BE2C (cell line): ENCODE measurements around the gene IDUA.

Source experiments
- DNase-seq: peaks from one replicate; pipeline ENCODE4 v3.0.0-alpha.2; 2020
- H3K27me3 ChIP-seq: fragments of 250-450 bp; sonication (Bioruptor Pico); 2 replicates; pipeline ENCODE4 v1.5.1; 2020; ENCODE audit warnings: mild to moderate bottlenecking
- H3K36me3 ChIP-seq: fragments of 250-450 bp; sonication (Bioruptor Pico); 2 replicates; pipeline ENCODE4 v1.5.1; 2020; ENCODE audit warnings: mild to moderate bottlenecking
- H3K4me1 ChIP-seq: fragments of 250-450 bp; sonication (Bioruptor Pico); 2 replicates; pipeline ENCODE4 v1.5.1; 2020
- H3K4me3 ChIP-seq: 2 replicates; pipeline ENCODE4 v1.5.1; 2011; ENCODE audit warnings: low read depth, low read length
- H3K9me3 ChIP-seq: fragments of 250-450 bp; sonication (Bioruptor Pico); 2 replicates; pipeline ENCODE4 v1.5.1; 2020
- TF ChIP-seq, protein P1 (sequence below): IDR thresholded peaks from 2 replicates; pipeline ENCODE4 v1.5.1; 2012; ENCODE audit warnings: mild to moderate bottlenecking, low read depth, low read length

Gene IDUA

DNA sequence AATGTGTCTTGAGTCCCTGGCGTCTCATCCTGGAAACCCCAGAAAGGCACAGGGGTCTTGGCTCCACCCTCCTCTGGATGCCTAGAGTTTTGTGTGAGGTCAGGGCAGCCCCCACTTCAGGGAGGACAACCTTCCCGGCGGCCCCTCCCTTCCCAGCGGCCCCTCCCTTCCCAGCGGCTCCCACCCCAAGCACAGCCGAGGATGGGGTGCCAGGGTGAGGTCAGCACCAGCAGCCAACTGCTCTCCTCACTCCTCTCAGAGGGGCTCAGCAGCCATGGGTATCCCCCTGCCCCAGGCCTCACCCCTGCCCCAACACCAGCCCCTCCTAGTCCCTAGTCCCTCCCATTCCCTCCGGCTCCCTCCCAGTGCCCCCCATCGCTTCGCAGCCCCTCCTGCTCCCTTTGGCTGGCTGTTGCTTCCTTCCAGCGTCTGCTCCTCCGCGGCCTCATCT lies 30.9 kb upstream of the IDUA start:
- H3K36me3 ChIP-seq: peaks cover 5% of the 10 kb centered on the region; the same call in 1 of the 2 replicates
- DNase-seq: no peak
- TF ChIP-seq, protein P1, sequence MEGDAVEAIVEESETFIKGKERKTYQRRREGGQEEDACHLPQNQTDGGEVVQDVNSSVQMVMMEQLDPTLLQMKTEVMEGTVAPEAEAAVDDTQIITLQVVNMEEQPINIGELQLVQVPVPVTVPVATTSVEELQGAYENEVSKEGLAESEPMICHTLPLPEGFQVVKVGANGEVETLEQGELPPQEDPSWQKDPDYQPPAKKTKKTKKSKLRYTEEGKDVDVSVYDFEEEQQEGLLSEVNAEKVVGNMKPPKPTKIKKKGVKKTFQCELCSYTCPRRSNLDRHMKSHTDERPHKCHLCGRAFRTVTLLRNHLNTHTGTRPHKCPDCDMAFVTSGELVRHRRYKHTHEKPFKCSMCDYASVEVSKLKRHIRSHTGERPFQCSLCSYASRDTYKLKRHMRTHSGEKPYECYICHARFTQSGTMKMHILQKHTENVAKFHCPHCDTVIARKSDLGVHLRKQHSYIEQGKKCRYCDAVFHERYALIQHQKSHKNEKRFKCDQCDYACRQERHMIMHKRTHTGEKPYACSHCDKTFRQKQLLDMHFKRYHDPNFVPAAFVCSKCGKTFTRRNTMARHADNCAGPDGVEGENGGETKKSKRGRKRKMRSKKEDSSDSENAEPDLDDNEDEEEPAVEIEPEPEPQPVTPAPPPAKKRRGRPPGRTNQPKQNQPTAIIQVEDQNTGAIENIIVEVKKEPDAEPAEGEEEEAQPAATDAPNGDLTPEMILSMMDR: no peak
- H3K4me1 ChIP-seq: no peaks in the 10 kb centered on the region
- H3K9me3 ChIP-seq: no peaks in the 10 kb centered on the region
- no peak overlapping the region for H3K4me3 ChIP-seq
- peaks cover 9% of the 10 kb centered on the region for H3K27me3 ChIP-seq

DNA sequence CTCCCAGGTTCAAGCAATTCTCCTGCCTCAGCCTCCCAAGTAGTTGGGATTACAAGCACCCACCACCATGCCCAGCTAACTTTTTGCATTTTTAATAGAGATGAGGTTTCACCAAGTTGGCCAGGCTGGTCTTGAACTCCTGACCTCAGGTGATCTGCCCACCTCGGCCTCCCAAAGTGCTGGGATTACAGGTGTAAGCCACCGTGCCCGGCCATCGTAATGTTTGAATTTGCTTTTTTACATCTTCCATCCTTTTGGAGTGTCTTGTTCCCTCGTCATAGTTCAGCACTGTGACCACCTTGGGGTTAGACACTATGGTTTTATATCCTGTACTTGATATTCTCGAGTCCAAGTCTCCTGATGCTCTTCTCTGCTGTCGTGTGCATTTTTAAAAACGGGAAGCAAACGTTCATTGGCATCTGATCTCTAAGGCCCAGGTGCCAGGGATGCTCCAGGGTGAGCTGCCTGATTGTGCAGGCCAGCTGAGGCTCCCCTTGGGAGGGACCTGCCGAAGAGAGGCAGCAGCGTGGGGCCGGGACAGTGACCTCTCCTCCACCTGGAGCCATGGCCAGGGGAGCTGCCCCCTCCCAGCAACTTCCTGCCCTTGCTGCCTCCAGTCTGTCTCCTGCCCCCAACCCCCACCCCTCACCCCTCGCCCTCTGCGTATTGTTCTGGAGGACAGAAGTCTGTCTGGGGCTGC lies 30.2 kb upstream of the IDUA start:
- peaks cover 5% of the 10 kb centered on the region; the same call in 1 of the 2 replicates for H3K36me3 ChIP-seq

DNA sequence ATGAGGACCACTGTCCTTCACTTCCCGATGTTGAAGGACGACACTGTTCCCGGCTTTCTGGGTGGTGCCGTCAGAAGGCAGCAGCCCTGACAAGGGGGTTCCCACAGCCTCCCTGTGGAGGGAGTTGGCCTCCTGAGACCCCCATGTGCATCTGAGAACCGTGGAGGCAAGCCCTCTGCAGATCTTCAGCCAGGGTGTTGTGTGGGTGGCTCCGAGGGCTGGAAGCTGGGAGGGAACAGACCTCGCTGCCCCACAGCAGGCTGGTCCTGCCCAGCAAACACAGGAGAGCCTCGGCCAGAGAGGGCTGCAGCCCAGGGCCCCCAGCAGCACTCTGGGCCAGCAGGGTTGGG lies 29.6 kb upstream of the IDUA start:
- Histone ChIP-seq H3K4me1 (no peaks in the 10 kb centered on the region), H3K36me3 (peaks cover 5% of the 10 kb centered on the region; the same call in 1 of the 2 replicates), H3K9me3 (no peaks in the 10 kb centered on the region), H3K27me3 (peaks cover 22% of the 10 kb centered on the region), H3K4me3 (no peak overlapping the region)
- DNase-seq: no peak
- TF ChIP-seq, protein P1: no peak

More for the DNA sequence above, 30.2 kb upstream of the IDUA start:
- H3K27me3 ChIP-seq: peaks cover 16% of the 10 kb centered on the region
- H3K9me3 ChIP-seq: no peaks in the 10 kb centered on the region
- TF ChIP-seq, protein P1: no peak
- no peak overlapping the region for H3K4me3 ChIP-seq
- DNase-seq: no peak
- H3K4me1 ChIP-seq: no peaks in the 10 kb centered on the region

DNA sequence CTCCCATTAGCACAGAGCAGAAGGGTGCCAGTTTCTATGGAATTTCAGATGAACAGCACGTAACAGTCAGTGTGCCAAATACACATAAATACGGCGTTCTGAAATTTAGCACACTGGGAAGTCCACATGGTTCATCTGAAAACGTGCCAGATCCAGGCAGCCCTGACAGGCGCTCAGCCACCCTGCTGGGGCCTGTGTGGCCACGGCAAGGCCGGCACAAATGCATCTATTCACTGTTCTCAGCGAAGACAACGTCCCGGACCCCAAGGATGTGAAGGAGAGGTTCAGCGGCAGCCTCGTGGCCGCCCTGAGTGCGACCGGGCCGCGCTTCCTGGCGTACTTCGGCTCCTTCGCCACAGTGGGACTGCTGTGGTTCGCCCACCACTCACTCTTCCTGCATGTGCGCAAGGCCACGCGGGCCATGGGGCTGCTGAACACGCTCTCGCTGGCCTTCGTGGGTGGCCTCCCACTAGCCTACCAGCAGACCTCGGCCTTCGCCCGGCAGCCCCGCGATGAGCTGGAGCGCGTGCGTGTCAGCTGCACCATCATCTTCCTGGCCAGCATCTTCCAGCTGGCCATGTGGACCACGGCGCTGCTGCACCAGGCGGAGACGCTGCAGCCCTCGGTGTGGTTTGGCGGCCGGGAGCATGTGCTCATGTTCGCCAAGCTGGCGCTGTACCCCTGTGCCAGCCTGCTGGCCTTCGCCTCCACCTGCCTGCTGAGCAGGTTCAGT lies 29.1 kb upstream of the IDUA start:
- H3K36me3 ChIP-seq: peaks cover 5% of the 10 kb centered on the region; the same call in 1 of the 2 replicates

DNA sequence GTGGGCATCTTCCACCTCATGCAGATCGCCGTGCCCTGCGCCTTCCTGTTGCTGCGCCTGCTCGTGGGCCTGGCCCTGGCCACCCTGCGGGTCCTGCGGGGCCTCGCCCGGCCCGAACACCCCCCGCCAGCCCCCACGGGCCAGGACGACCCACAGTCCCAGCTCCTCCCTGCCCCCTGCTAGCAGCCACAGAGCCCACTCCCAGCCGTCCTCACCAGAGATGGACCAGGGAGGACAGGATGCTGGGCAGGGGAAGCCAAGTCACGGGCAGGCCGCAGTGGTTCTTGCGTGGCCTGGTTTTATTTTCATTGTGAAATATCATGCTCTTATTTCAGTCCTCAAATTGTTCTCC lies 28.6 kb upstream of the IDUA start:
- DNase-seq: no peak
- TF ChIP-seq, protein P1: no peak

More for the DNA sequence above, 29.1 kb upstream of the IDUA start:
- Histone ChIP-seq H3K4me3 (no peak overlapping the region), H3K9me3 (no peaks in the 10 kb centered on the region), H3K27me3 (peaks cover 27% of the 10 kb centered on the region), H3K4me1 (peaks cover 2% of the 10 kb centered on the region)
- DNase-seq: no peak
- TF ChIP-seq, protein P1: no peak

More for the DNA sequence above, 28.6 kb upstream of the IDUA start:
- Histone ChIP-seq H3K4me3 (no peak overlapping the region), H3K27me3 (peaks cover 33% of the 10 kb centered on the region), H3K9me3 (no peaks in the 10 kb centered on the region), H3K4me1 (peaks cover 2% of the 10 kb centered on the region), H3K36me3 (peaks cover 4% of the 10 kb centered on the region; the same call in 1 of the 2 replicates)
